GM23338 (cell line): ENCODE results near the gene UPK1A. TPM values are rescaled to one million over a fixed set of nuclear protein-coding genes. Genes with fewer than 3 reads are reported as not detected.

ENCODE experiments used
- ATAC-seq: fragments of 200-7000 bp; cut with Tn5 transposase; 3 replicates; pipeline ENCODE4 v1.9.1; 2020
- DNase-seq: peaks from one replicate; pipeline ENCODE4 v3.0.0-alpha.2; 2015; ENCODE audit warnings: low spot score
- H2AFZ ChIP-seq: fragments of 200-600 bp; sonication (generic); 2 replicates; pipeline ENCODE4 v1.8.0; 2016; ENCODE audit warnings: antibody characterized with exemption, mild to moderate bottlenecking, moderate library complexity
- H3F3A ChIP-seq: fragments of 200-600 bp; sonication (generic); replicated peaks from 2 replicates; pipeline ENCODE4 v1.8.0; 2017; ENCODE audit warnings: antibody characterized with exemption, mixed run types, low read depth
- H3K27ac ChIP-seq: fragments of 200-600 bp; sonication (generic); 2 replicates; pipeline ENCODE4 v1.6.1; 2016; ENCODE audit warnings: low read depth
- H3K27me3 ChIP-seq: fragments of 200-600 bp; sonication (generic); 2 replicates; pipeline ENCODE4 v1.8.0; 2016; ENCODE audit warnings: mild to moderate bottlenecking, mixed run types, moderate library complexity; ENCODE audit not compliant: insufficient read depth
- H3K36me3 ChIP-seq: fragments of 200-600 bp; sonication (generic); 2 replicates; pipeline ENCODE4 v1.8.0; 2016; ENCODE audit warnings: mild to moderate bottlenecking; ENCODE audit not compliant: insufficient read depth
- H3K4me1 ChIP-seq: fragments of 200-600 bp; sonication (generic); 2 replicates; pipeline ENCODE4 v1.8.0; 2016; ENCODE audit warnings: mild to moderate bottlenecking, moderate library complexity; ENCODE audit not compliant: insufficient read depth
- H3K4me2 ChIP-seq: fragments of 200-600 bp; sonication (generic); 2 replicates; pipeline ENCODE4 v1.7.1; 2017; ENCODE audit warnings: mixed run types
- H3K4me3 ChIP-seq: fragments of 200-600 bp; sonication (generic); 2 replicates; pipeline ENCODE4 v1.6.1; 2016; ENCODE audit warnings: mixed run types
- H3K79me2 ChIP-seq: fragments of 200-600 bp; sonication (generic); replicated peaks from 2 replicates; pipeline ENCODE4 v1.8.0; 2017; ENCODE audit warnings: mild to moderate bottlenecking; ENCODE audit not compliant: insufficient read depth
- H3K9me2 ChIP-seq: fragments of 200-600 bp; sonication (generic); 2 replicates; pipeline ENCODE4 v1.8.0; 2017; ENCODE audit not compliant: insufficient read depth
- H4K20me1 ChIP-seq: fragments of 200-600 bp; sonication (generic); replicated peaks from 2 replicates; pipeline ENCODE4 v1.8.0; 2017; ENCODE audit warnings: mild to moderate bottlenecking; ENCODE audit not compliant: insufficient read depth
- H3K27ac Mint-ChIP-seq: 2 replicates; pipeline ENCODE4 v1.8.0; 2020; ENCODE audit warnings: inconsistent platforms, mild to moderate bottlenecking, moderate library complexity, mixed read lengths
- H3K27me3 Mint-ChIP-seq: 3 replicates; pipeline ENCODE4 v1.8.0; 2022; ENCODE audit warnings: low read depth, mild to moderate bottlenecking, moderate library complexity, mixed read lengths, inconsistent platforms; ENCODE audit not compliant: insufficient read depth, poor library complexity
- H3K36me3 Mint-ChIP-seq: 3 replicates; pipeline ENCODE4 v1.8.0; 2021; ENCODE audit warnings: low read depth, mild to moderate bottlenecking, inconsistent platforms, moderate library complexity, mixed read lengths
- H3K4me1 Mint-ChIP-seq: 3 replicates; pipeline ENCODE4 v1.8.0; 2020; ENCODE audit warnings: mild to moderate bottlenecking, inconsistent platforms, mixed read lengths
- H3K4me3 Mint-ChIP-seq: 3 replicates; pipeline ENCODE4 v1.8.0; 2021; ENCODE audit warnings: moderate library complexity, mild to moderate bottlenecking, inconsistent platforms, mixed read lengths
- H3K9me3 Mint-ChIP-seq: 3 replicates; pipeline ENCODE4 v1.8.0; 2020; ENCODE audit warnings: moderate library complexity, mild to moderate bottlenecking, inconsistent platforms, mixed read lengths
- CREB1 ChIP-seq: fragments of 250-450 bp; sonication (Bioruptor Pico); IDR thresholded peaks from 2 replicates; pipeline ENCODE4 v1.5.0; 2020; ENCODE audit warnings: low read depth, mild to moderate bottlenecking, moderate library complexity
- CTCF ChIP-seq, 2 experiments: fragments of 200-600 bp in 1 of 2; sonication (generic) in 1 of 2; conservative IDR thresholded peaks; 2 replicates each; pipeline versions ENCODE4 v1.5.1 to v1.6.1; 2016 to 2017; ENCODE audit warnings: antibody characterized with exemption in 2 of 2, low read depth in 2 of 2, mild to moderate bottlenecking in 2 of 2, moderate library complexity in 1 of 2
- ETS1 ChIP-seq: IDR thresholded peaks from 2 replicates; pipeline ENCODE4 v1.6.1; 2016; ENCODE audit warnings: antibody characterized with exemption
- EZH2 ChIP-seq: fragments of 200-600 bp; sonication (generic); IDR thresholded peaks from one replicate; pipeline ENCODE4 v1.8.0; 2017; ENCODE audit warnings: antibody characterized with exemption, mild to moderate bottlenecking, low read depth; ENCODE audit not compliant: unreplicated experiment
- EZH2phosphoT487 ChIP-seq: fragments of 200-600 bp; sonication (generic); IDR thresholded peaks from one replicate; pipeline ENCODE4 v1.8.1; 2018; ENCODE audit warnings: antibody characterized with exemption; ENCODE audit not compliant: unreplicated experiment
- JUNB ChIP-seq: IDR thresholded peaks from one replicate; pipeline ENCODE4 v1.6.1; 2016; ENCODE audit warnings: antibody characterized with exemption; ENCODE audit not compliant: unreplicated experiment
- NANOG ChIP-seq: IDR thresholded peaks from 2 replicates; pipeline ENCODE4 v1.6.1; 2016; ENCODE audit warnings: antibody characterized with exemption, borderline replicate concordance
- POLR2AphosphoS5 ChIP-seq: IDR thresholded peaks from 2 replicates; pipeline ENCODE4 v1.6.1; 2016; ENCODE audit warnings: antibody characterized with exemption, low read depth
- REST ChIP-seq: IDR thresholded peaks from one replicate; pipeline ENCODE4 v1.6.1; 2018; ENCODE audit warnings: antibody characterized with exemption; ENCODE audit not compliant: unreplicated experiment
- STAT1 ChIP-seq: IDR thresholded peaks from one replicate; pipeline ENCODE4 v1.6.1; 2016; ENCODE audit warnings: antibody characterized with exemption; ENCODE audit not compliant: unreplicated experiment
- ZNF114 ChIP-seq: fragments of 250-450 bp; sonication (Bioruptor Pico); IDR thresholded peaks from 2 replicates; pipeline ENCODE4 v1.5.0; 2020; ENCODE audit warnings: mild to moderate bottlenecking, moderate library complexity
- ZNF331 ChIP-seq: fragments of 250-450 bp; sonication (Bioruptor Pico); IDR thresholded peaks from 2 replicates; pipeline ENCODE4 v1.5.0; 2020; ENCODE audit warnings: low read depth, mild to moderate bottlenecking, moderate library complexity
- ZNF462 ChIP-seq: fragments of 250-450 bp; sonication (Bioruptor Pico); IDR thresholded peaks from 2 replicates; pipeline ENCODE4 v1.5.0; 2020; ENCODE audit warnings: mild to moderate bottlenecking, moderate library complexity
- polyA plus RNA-seq: library from polyadenylated mRNA; unstranded; fragments of >200 nt; fragmentation: Nextera tagmentation; extraction: Ambion mirVana; gene quantifications from 2 replicates; pipeline ENCODE4 v1.2.1, GENCODE V29; 2016
- total RNA-seq: library from RNA; depleted of rRNA; stranded (reverse); fragments of >200 nt; shearing (Covaris generic); gene quantifications from 2 replicates; pipeline ENCODE4 v1.2.3, GENCODE V29; 2014

Gene UPK1A
- total and polyA plus RNA-seq, 2 experiments from 2014 or later, result 0.42 to 1.5 TPM

- no peak overlapping the region for H3K4me3 Mint-ChIP-seq
- H3K36me3 Mint-ChIP-seq, result peaks cover 64% of the 10 kb centered on the region
- ATAC-seq (no peak), DNase-seq (no peak)
- H3K4me3 ChIP-seq, result no peak overlapping the region
- H2AFZ ChIP-seq, result no peak overlapping the region
- H3K79me2 ChIP-seq, result peaks cover 21% of the 10 kb centered on the region
- peaks cover 9% of the 10 kb centered on the region for H3K4me1 Mint-ChIP-seq
- no peak overlapping the region for H3K27ac Mint-ChIP-seq
- no peak overlapping the region for H3K27ac ChIP-seq
- H4K20me1 ChIP-seq, result peaks cover 11% of the 10 kb centered on the region
- no peaks in the 10 kb centered on the region for H3K9me2 ChIP-seq
- TF ChIP-seq EZH2 (no peak), NANOG (no peak), POLR2AphosphoS5 (no peak), ZNF114 (CRISPR knock-in tag) (no peak), REST (no peak), STAT1 (no peak), ZNF462 (CRISPR knock-in tag) (no peak), JUNB (no peak), ZNF331 (no peak), EZH2phosphoT487 (no peak), CTCF (conservative IDR thresholded peaks at IDR 0.05; ENCODE audit: low read depth in 2 of 2) (no peak), ETS1 (no peak), CREB1 (CRISPR knock-in tag) (no peak)
- H3K9me3 Mint-ChIP-seq, result no peaks in the 10 kb centered on the region; the same call in 2 of the 3 replicates
- H3K36me3 ChIP-seq, result peaks cover 23% of the 10 kb centered on the region; the same call in 1 of the 2 replicates
- H3K4me2 ChIP-seq, result no peak overlapping the region
- H3K4me1 ChIP-seq, result peaks cover 9% of the 10 kb centered on the region
- peaks cover 20% of the 10 kb centered on the region for H3K27me3 Mint-ChIP-seq
- no peaks in the 10 kb centered on the region for H3F3A ChIP-seq
- H3K27me3 ChIP-seq, result no peaks in the 10 kb centered on the region
These were observed 56.1 kb downstream of the UPK1A start for GRCh38 chr19:35722461-35722860.
